Caco-2 (cell line): ENCODE measurements around the gene IQSEC1. TPM values are rescaled to one million over a fixed set of nuclear protein-coding genes. Genes with fewer than 3 reads are reported as not detected.

Experiments used
- BruUV-seq: library from RNA; stranded (reverse); fragments of 400-500 nt; replicated peaks from 2 replicates; lab custom pipeline; 2021; lab: Mats Ljungman, UMichigan
- CTCF ChIA-PET: fragments of 300-600 bp; sonication (Branson Sonifier 250); formaldehyde crosslinking; loops from one replicate; lab custom pipeline; 2022; ENCODE audit warnings: antibody characterized with exemption; lab: Charles Lee
- POLR2A ChIA-PET: fragments of 300-600 bp; sonication (Branson Sonifier 250); formaldehyde crosslinking; loops from one replicate; lab custom pipeline; 2022; ENCODE audit warnings: antibody characterized with exemption; lab: Charles Lee
- DNase-seq, 2 experiments: peaks; one replicate each; pipeline versions ENCODE4 v3.0.0 to v3.0.0-alpha.2; 2020 to 2022
- H3K27me3 ChIP-seq: replicated peaks from 2 replicates; pipeline ENCODE4 v1.6.0; 2011; ENCODE audit warnings: low read length; ENCODE audit not compliant: control insufficient read depth, insufficient read depth
- H3K36me3 ChIP-seq: 2 replicates; pipeline ENCODE4 v1.5.1; 2011; ENCODE audit warnings: low read length; ENCODE audit not compliant: control insufficient read depth, insufficient read depth
- H3K4me1 ChIP-seq: fragments of 250-450 bp; sonication (Bioruptor Pico); 2 replicates; pipeline ENCODE4 v1.5.1; 2020; ENCODE audit warnings: mild to moderate bottlenecking
- H3K4me3 ChIP-seq: 2 replicates; pipeline ENCODE4 v1.5.1; 2011; ENCODE audit warnings: low read depth, mild to moderate bottlenecking, control low read depth, low read length
- H3K9me3 ChIP-seq: fragments of 250-450 bp; sonication (Bioruptor Pico); 2 replicates; pipeline ENCODE4 v1.5.1; 2020; ENCODE audit warnings: mild to moderate bottlenecking, moderate library complexity
- H3K27ac Mint-ChIP-seq: one replicate; pipeline ENCODE4 v1.8.0; 2022; ENCODE audit warnings: mixed read lengths; ENCODE audit not compliant: unreplicated experiment
- H3K27me3 Mint-ChIP-seq: one replicate; pipeline ENCODE4 v1.8.0; 2022; ENCODE audit warnings: mixed read lengths; ENCODE audit not compliant: insufficient read depth, unreplicated experiment
- H3K36me3 Mint-ChIP-seq: one replicate; pipeline ENCODE4 v1.8.0; 2022; ENCODE audit warnings: mild to moderate bottlenecking, mixed read lengths; ENCODE audit not compliant: insufficient read depth, unreplicated experiment
- H3K4me1 Mint-ChIP-seq: one replicate; pipeline ENCODE4 v1.8.0; 2022; ENCODE audit warnings: low read depth, mixed read lengths; ENCODE audit not compliant: unreplicated experiment
- H3K4me3 Mint-ChIP-seq: one replicate; pipeline ENCODE4 v1.8.0; 2022; ENCODE audit warnings: mild to moderate bottlenecking, moderate library complexity, mixed read lengths; ENCODE audit not compliant: unreplicated experiment
- H3K9me3 Mint-ChIP-seq: one replicate; pipeline ENCODE4 v1.8.0; 2022; ENCODE audit warnings: mixed read lengths; ENCODE audit not compliant: unreplicated experiment
- CTCF ChIP-seq, 2 experiments: fragments of 200-600 bp in 1 of 2; IDR thresholded peaks; 1 replicate in 1 of 2; 2 replicates in 1 of 2; pipeline versions ENCODE4 v1.5.1 to v1.8.0; 2011 to 2022; ENCODE audit warnings: antibody characterized with exemption in 1 of 2, control low read depth in 1 of 2, inconsistent platforms in 1 of 2, low read depth in 1 of 2, low read length in 1 of 2, mild to moderate bottlenecking in 1 of 2, moderate library complexity in 1 of 2; ENCODE audit not compliant: insufficient read depth in 1 of 2, severe bottlenecking in 1 of 2, unreplicated experiment in 1 of 2
- intact Hi-C: fragments of 100-400 bp; cut with micrococcal nuclease; formaldehyde crosslinking; loops from one replicate; pipeline ENCODE4 v1.10.0; 2022; ENCODE audit not compliant: unreplicated experiment
- total RNA-seq: library from RNA; stranded (reverse); gene quantifications from 2 replicates; pipeline ENCODE4 v1.2.3, GENCODE V29; 2022

IQSEC1 gene
- total RNA-seq, 1 experiment from 2014 or later, result 40.0 TPM

- no peak for TF ChIP-seq CTCF (IDR thresholded peaks at IDR 0.05; ENCODE audit: insufficient read depth in 1 of 2, low read depth in 1 of 2, low read length in 1 of 2, severe bottlenecking in 1 of 2, unreplicated experiment in 1 of 2)
- BruUV-seq, result no TSS peak
- intact Hi-C loops, result no loop called here
- no peaks in the 10 kb centered on the region for H3K27me3 ChIP-seq
- Mint-ChIP-seq H3K4me1 (peaks cover 7% of the 10 kb centered on the region), H3K27me3 (peaks cover 14% of the 10 kb centered on the region), H3K9me3 (no peaks in the 10 kb centered on the region), H3K4me3 (no peak overlapping the region), H3K27ac (no peak overlapping the region), H3K36me3 (no peaks in the 10 kb centered on the region)
- DNase-seq, result peak in 1 of 2 experiments; percentile 21
- ChIA-PET POLR2A (no interaction called here), CTCF (no interaction called here)
- no peaks in the 10 kb centered on the region for H3K4me1 ChIP-seq
- no peaks in the 10 kb centered on the region for H3K9me3 ChIP-seq
- no peaks in the 10 kb centered on the region for H3K36me3 ChIP-seq
- no peak overlapping the region for H3K4me3 ChIP-seq
These were observed 37.5 kb upstream of the IQSEC1 start for GRCh38 chr3:13110678-13111116.

- Histone ChIP-seq H3K27me3 (no peaks in the 10 kb centered on the region), H3K9me3 (no peaks in the 10 kb centered on the region), H3K4me1 (no peaks in the 10 kb centered on the region), H3K4me3 (no peak overlapping the region), H3K36me3 (no peaks in the 10 kb centered on the region)
- intact Hi-C loops, result no loop called here
- Mint-ChIP-seq H3K36me3 (no peaks in the 10 kb centered on the region), H3K9me3 (no peaks in the 10 kb centered on the region), H3K4me1 (peaks cover 7% of the 10 kb centered on the region), H3K27ac (no peak overlapping the region), H3K27me3 (peaks cover 11% of the 10 kb centered on the region), H3K4me3 (no peak overlapping the region)
- no peak for TF ChIP-seq CTCF (IDR thresholded peaks at IDR 0.05; ENCODE audit: insufficient read depth in 1 of 2, low read depth in 1 of 2, low read length in 1 of 2, severe bottlenecking in 1 of 2, unreplicated experiment in 1 of 2)
- ChIA-PET POLR2A (no interaction called here), CTCF (interaction anchor here (0.6 kb wide), 1 partner anchor 12 kb away, joined by 3 read pairs; no protein-coding TSS in a partner anchor)
- DNase-seq, result no peak
- no TSS peak for BruUV-seq
These were observed 36.3 kb upstream of the IQSEC1 start for GRCh38 chr3:13109516-13109915.

DNA sequence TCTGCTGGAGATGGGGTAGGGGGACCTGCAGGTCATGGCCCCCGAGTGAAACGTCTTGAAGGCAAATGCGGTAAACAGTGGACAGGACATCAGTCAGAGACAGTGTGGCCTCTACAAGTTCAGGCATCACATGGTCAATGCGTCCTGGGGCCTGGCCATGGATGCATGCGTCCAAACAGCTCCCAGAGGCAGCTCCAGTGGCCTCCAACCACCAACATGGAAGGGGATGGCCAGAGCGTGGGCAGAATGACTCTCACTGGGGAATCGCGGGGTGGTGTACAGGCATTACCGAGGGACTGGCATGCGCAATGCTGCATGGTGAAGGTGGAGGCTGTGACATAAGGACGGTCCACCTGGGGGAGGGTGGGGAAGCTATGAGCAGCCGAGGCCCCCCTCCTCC lies 35.6 kb upstream of the IQSEC1 start:
- no peak for TF ChIP-seq CTCF (IDR thresholded peaks at IDR 0.05; ENCODE audit: insufficient read depth in 1 of 2, low read depth in 1 of 2, low read length in 1 of 2, severe bottlenecking in 1 of 2, unreplicated experiment in 1 of 2)

More for the DNA sequence above, 35.6 kb upstream of the IQSEC1 start:
- no peak overlapping the region for H3K4me3 Mint-ChIP-seq
- peaks cover 17% of the 10 kb centered on the region for H3K27me3 Mint-ChIP-seq
- no peaks in the 10 kb centered on the region for H3K9me3 ChIP-seq
- no peak overlapping the region for H3K27ac Mint-ChIP-seq
- POLR2A ChIA-PET, result no interaction called here
- peaks cover 7% of the 10 kb centered on the region for H3K4me1 Mint-ChIP-seq
- no peaks in the 10 kb centered on the region for H3K36me3 Mint-ChIP-seq
- no peak for DNase-seq
- H3K4me3 ChIP-seq, result no peak overlapping the region
- no peaks in the 10 kb centered on the region for H3K27me3 ChIP-seq
- no peaks in the 10 kb centered on the region for H3K4me1 ChIP-seq
- CTCF ChIA-PET, result interaction anchor here (0.6 kb wide), 1 partner anchor 13 kb away, joined by 3 read pairs; no protein-coding TSS in a partner anchor
- no peaks in the 10 kb centered on the region for H3K36me3 ChIP-seq
- no peaks in the 10 kb centered on the region for H3K9me3 Mint-ChIP-seq
- intact Hi-C loops, result no loop called here
- no TSS peak for BruUV-seq
